GM10847 (cell line): ENCODE measurements around the gene JAG1.

Experiments used
- POLR2A ChIP-seq: IDR thresholded peaks from 2 replicates; pipeline ENCODE4 v1.6.1; 2011; ENCODE audit not compliant: insufficient read length; ENCODE audit errors: extremely low read depth

The JAG1 gene

DNA sequence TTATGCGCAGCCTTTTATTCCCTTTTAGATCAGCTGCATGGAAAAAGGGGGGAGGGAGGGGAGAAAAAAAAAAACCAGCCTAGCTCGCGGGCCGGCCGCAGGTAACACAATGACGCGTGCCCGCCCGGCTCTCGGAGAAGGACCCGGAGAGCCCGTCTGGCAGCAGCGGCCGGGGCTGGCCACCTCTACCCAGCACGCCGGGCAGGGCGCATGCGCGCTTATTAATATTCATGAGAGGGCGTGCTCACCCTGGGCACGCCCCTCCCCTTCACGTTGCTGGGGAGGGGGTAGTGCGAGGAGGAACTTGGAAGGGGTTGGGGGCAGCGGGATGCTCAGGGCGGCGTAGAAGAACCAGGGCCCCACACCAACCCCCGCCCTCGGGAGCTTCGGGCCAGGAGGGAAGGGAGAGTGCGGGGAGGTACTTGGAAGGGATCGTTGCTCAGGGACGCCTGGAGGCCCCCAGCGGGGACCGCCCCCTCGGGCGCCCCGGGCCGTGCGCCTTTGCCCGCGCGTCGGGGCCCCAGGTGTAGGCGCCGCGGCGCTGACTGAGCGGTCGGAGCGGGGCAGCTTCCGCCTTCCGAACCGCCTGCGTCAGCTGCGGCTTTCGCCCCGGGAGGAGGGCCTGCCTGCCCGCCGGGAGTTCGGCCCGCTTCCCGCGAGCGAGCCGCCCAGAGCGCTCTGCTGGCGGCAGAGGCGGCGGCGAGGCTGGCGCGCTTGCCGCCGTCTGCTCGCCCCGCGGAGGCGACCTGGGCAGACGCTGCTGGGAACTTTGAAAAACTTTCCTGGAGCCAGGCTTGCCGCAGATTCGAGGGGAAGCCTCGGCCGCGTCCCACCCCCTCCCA, at the start of gene JAG1:
Gene JAG1 (minus strand): TSS at position 158 of the 842 bp plus-strand sequence. CDS start 469 bp downstream, outside the sequence.
- TF ChIP-seq POLR2A, result peak; percentile 50

- no peak for TF ChIP-seq POLR2A
These were observed 48.2 kb upstream of the JAG1 start for GRCh38 chr20:10721976-10722375.

DNA sequence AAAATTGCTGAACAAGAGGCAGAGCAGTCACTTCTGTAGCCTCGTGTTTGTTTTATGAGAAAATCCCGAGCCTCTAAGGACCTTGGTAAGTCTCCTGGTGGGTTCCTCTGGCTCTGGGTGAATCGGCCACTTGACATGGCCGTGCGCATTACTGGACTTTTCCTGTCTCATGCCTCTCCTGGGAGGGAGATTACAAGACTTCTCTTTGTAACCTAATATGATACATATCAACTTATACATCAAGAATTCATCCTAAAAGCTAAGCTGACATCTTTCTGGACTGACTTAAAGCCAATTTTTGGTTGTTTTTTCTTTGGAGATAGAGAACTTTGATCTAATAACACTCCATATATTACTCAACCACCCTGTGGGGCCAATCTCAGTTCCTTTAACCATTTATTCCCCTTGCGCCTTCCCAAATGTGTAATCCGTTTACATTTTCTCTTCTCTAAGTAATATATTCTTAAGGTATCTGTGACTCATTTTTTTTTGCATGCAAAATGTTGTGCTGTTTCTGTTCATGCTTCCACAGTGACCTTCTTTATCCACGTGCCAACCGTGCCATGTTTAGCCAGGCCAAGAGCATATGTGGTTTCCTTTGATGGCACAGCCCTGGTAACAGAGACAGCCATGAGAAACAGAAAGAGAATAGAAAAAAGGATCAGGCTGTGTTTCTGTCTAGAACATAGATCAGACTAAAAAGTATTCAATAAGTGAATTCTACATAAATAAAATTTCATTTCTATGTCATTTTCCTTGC, 47.5 kb upstream of the JAG1 start:
- TF ChIP-seq POLR2A, result no peak

- TF ChIP-seq POLR2A, result no peak
These were observed 46.8 kb upstream of the JAG1 start for GRCh38 chr20:10720565-10720964.

DNA sequence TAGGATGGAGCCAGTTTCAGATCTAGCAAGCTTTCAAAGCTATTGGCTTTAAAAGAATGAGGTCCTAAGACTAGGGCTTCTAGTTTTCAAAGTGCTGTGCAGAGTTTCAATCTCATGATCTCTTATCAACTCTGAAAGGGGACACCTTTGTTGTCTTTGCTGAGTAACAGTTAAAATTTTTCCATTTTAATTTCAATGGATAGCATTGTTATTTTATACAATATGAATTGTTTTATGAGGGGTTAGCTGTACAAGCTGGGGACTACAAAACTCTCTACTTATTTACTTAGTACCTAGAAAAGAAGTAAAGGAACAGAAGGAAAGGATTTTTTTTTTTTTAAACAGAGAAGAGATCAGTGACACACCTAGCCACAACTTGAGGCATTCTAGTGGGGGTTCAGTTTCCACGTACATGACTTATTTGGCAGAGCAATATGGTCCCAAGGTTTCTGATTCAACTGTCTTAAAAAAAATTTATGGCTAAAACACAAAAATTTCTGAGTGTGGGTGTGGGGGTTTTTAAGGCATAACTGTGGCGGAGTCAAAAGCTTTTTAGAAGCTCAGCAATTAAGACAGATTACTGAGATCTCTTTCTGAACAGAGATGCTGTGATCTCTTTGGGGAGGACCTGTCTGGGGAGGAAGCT, 46.1 kb upstream of the JAG1 start:
- no peak for TF ChIP-seq POLR2A

DNA sequence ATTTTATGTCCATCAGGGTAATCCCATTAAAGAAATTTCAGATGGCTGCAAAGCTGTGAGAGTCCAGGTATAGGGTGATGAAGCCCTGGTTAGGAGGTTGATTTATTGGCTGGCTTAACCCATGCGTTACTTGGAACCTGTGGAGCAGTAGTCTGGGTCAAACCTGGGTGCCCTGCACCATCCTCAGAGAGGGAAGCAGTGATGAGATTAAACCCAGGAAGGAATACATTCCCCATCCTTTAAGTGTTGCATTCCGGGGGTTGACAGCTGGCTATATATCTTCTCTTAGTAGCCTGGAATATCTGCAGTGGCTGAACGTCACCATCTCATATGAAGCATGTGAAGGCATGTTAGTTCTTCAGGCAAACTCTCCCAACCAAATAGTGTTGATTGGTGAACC, 44.9 kb upstream of the JAG1 start:
- TF ChIP-seq POLR2A, result no peak

GRCh38 chr20:10716855-10717254, 43.1 kb upstream of the JAG1 start:
- no peak for TF ChIP-seq POLR2A

- TF ChIP-seq POLR2A, result no peak
These were observed 41.2 kb upstream of the JAG1 start for GRCh38 chr20:10715035-10715434.

DNA sequence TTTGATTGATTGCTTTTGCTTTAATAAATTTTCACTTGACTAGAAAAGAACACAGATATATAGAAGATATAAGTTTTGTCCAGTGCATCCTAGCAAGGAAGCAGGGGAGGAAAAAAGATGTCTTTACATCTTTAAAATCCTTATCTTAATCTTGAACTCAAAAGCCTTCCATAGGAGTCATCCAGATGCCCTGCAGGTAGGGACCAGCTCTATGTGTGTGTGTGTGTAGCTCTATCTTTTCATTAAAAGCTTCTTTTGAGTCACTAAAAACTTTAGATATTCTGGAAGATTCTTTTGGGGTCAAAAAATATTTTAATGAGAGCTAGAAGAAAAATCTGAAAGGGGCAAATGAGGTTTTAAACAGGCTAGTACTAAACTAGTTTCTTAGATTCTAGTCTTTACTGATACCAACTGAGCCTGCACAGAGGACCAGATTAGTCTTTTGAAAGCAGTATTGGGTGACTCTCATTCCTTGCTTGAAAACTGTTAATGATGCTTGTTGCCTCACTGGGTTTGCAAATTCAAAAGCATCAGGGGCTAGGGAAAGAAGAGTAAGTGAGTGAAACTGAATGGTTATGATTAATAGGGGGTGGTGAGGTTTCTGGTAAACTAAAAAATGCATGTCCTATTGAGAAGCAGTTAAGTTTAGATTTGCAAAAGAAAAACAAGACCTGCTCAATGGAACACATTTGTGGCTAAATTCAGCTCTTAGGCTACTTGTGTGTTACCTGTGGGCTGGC, 40.6 kb upstream of the JAG1 start:
- TF ChIP-seq POLR2A, result no peak

DNA sequence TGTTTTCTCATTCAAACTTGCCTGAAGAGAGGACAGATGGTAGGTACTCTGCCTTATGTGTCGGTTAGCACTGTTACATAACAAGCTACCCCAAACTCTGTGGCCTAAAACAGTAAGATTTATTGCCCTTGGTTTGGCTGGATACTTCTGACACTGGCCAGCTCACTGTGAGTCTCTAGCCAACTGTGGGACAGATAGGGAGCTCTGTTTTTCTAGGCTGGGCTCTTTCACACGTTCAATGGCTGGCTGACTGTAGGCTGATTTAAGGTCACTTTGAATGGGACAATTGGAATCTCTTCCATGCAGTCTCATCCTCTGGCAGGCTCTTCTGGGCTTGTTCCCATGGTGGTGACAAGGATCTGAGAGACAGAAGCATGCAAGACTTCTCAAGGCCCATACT, 39.4 kb upstream of the JAG1 start:
- TF ChIP-seq POLR2A, result no peak

GRCh38 chr20:10711903-10712451, 38.2 kb upstream of the JAG1 start:
- no peak for TF ChIP-seq POLR2A

DNA sequence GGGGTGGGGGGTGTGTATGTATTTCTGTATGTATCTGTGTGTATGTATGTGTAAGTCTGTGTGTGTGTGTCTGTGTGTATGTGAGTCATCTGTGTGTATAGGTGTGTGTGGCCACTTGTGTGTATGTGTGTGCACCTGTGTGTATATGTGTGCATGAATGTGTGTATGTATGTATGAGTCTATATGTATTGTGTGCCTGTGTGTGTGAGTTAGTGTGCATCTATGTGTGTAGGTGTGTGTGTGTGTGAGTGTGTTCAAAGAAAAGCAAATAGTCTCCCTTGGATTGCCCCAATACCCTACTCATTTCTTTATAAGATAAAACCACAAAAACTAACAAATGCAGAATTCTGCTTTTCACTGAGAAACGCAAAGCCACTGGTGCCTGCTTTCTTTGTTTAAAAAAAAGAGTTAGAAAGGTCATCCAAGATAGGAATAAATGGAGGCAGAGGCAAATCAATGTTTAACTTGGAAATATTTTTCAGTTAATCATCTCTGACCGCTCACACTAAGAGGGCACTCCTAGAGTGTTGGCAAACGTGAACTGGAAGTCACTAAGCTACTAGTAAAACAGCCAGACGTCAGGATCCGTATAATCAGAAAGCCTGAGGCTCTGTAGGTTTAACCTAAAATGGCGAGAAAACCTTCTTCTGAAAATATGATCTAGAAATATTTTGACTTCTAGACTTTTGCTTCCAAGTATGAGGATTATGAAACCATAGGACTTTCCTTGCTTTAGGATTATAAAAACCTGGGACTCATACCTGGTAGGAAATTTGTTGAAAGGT, 37.4 kb upstream of the JAG1 start:
- no peak for TF ChIP-seq POLR2A

DNA sequence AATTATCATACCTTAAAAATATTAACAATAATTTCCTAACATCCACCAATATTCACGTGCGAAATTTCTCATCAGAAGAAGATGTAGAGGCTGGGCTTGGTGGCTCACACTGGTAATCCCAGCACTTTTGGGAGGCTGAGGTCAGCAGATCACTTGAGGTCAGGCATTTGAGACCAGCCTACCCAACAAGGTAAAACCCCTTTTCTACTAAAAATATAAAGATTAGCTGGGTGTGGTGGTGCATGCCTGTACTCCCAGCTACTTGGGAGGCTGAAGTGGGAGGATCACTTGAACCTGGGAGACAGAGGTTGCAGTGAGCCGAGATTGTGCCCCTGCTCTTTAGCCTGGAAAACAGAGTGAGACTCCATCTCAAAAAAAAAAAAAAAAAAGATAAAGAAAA, 36.1 kb upstream of the JAG1 start:
- no peak for TF ChIP-seq POLR2A
